Stimulated activated naive CD8-positive, alpha-beta T cell treated with anti-CD3 and anti-CD28 coated beads, Interleukin-15, Interleukin-2, amounts not matched to agents 100 ng/mL and 50 ng/mL, for 24 hours (primary cell): ENCODE results near the gene KRT85.

Experiments used
- H3K27ac Mint-ChIP-seq: one replicate; pipeline ENCODE4 v1.8.0; 2021; ENCODE audit warnings: mild to moderate bottlenecking, mixed read lengths
- H3K27me3 Mint-ChIP-seq: one replicate; pipeline ENCODE4 v1.8.0; 2021; ENCODE audit warnings: mixed read lengths
- H3K36me3 Mint-ChIP-seq: one replicate; pipeline ENCODE4 v1.8.0; 2021; ENCODE audit warnings: low read depth, mixed read lengths
- H3K4me1 Mint-ChIP-seq: one replicate; pipeline ENCODE4 v1.8.0; 2021; ENCODE audit warnings: low read depth, mixed read lengths
- H3K4me3 Mint-ChIP-seq: one replicate; pipeline ENCODE4 v1.8.0; 2021; ENCODE audit warnings: mild to moderate bottlenecking, mixed read lengths
- H3K9me3 Mint-ChIP-seq: one replicate; pipeline ENCODE4 v1.8.0; 2021; ENCODE audit warnings: mixed read lengths

KRT85 gene

DNA sequence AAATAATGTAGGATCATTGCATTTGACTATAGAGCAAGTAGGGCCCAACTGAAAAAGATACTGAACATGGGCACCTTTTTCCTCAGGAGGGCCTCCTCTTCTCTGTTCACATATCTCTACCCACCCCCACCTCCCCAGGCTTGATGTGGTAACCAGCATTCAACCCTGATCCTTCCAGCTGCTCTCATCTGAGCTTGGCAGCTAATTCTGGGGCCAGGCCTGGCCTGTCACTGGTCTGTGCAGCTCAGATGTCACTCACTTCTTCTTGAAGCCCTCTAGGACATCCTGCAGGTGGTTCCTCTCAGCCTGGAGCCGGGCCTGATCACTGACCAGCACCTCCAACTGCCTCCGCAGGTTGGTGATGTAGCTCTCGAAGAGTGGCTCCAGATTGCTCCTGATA is 16.1 kb upstream of the KRT85 start:
- Mint-ChIP-seq H3K9me3 (no peaks in the 10 kb centered on the region), H3K4me1 (peaks cover 12% of the 10 kb centered on the region), H3K4me3 (no peak overlapping the region), H3K27ac (no peak overlapping the region), H3K36me3 (no peaks in the 10 kb centered on the region), H3K27me3 (peaks cover 4% of the 10 kb centered on the region)

DNA sequence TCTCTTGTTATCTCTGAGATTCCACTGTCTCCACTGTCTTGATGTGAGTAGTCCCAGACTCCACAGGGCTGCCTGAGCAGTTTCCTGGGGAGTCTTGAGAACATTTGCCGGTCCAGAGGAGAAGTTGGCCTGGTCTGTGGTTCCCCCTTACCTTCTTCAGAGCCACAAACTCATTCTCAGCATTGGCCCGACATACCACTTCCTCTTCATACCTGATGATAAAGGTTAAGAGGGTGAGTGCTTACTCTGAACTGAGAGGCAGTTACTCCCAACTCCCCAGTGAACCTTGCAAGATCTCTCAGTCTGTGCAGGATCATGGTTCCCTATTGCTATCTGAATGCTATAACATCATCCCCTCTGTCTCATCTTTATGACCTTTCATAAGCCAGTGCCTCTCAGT is 15.6 kb upstream of the KRT85 start:
- Mint-ChIP-seq H3K4me3 (no peak overlapping the region), H3K27ac (no peak overlapping the region), H3K27me3 (peaks cover 4% of the 10 kb centered on the region), H3K4me1 (peaks cover 12% of the 10 kb centered on the region), H3K9me3 (no peaks in the 10 kb centered on the region), H3K36me3 (no peaks in the 10 kb centered on the region)

DNA sequence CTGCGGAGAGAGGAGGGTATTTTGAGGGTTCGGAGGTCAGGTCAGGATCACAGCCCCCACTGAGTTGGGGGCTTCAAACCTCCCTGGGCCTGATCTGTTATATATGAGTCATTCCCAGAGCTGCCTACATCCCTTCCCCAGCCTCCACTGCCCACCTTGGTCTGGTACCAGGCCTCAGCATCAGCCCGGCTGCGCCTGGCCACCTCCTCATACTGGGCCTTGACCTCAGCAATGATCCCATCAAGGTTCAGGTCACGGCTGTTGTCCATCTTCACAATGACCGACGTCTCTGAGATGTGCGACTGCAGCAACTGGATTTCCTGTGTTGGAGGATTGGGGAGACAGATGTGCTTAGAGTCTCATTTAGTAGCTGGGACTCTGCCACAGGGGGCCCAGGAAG is 13.9 kb upstream of the KRT85 start:
- H3K36me3 Mint-ChIP-seq = no peaks in the 10 kb centered on the region
- H3K4me3 Mint-ChIP-seq = no peak overlapping the region
- H3K27ac Mint-ChIP-seq = no peak overlapping the region
- H3K27me3 Mint-ChIP-seq = peaks cover 8% of the 10 kb centered on the region
- H3K4me1 Mint-ChIP-seq = peaks cover 12% of the 10 kb centered on the region
- H3K9me3 Mint-ChIP-seq = no peaks in the 10 kb centered on the region

DNA sequence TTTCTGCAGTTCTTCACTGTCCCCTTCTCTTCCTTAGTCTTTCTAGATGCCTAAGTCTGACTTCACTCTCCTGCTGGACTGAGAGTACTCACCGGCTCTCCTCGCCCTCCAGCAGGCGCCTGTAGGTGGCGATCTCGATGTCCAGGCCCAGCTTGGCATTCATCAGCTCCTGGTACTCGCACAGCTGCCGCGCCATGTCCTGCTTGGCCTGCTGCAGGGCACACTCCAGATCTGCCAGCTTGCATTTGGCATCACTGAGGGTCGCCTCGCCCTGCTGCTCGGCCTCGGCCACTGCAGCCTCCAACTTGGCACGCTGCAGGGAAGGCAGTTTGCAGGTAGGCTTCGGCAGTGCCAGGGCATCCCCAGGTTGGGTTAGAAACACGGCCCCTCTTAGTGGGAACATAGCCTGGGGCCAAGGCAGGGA is 13.0 kb upstream of the KRT85 start:
- Mint-ChIP-seq H3K27ac (no peak overlapping the region), H3K36me3 (no peaks in the 10 kb centered on the region), H3K27me3 (peaks cover 8% of the 10 kb centered on the region), H3K4me3 (no peak overlapping the region), H3K4me1 (peaks cover 12% of the 10 kb centered on the region), H3K9me3 (no peaks in the 10 kb centered on the region)

DNA sequence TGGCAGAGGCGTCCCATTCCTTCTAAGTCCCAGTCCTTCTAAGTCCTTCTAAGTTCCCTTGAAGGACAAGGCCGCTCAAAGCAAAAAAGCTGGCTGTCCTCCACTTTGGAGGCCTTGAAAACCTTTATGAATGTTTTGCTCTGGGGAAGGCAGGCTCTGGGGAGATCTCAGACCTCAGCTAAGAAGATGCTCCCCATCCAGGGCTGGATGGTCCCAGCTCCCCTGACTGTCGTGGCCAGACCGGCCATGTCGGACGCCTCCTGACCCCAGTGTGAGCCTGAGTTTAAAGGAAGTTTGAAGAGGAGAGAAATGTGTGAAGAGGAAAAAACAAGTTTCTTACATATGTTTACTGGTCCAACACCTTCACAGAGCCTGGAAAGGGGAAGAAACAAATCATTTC is 12.3 kb upstream of the KRT85 start:
- Mint-ChIP-seq H3K27me3 (peaks cover 8% of the 10 kb centered on the region), H3K4me3 (no peak overlapping the region), H3K9me3 (no peaks in the 10 kb centered on the region)

DNA sequence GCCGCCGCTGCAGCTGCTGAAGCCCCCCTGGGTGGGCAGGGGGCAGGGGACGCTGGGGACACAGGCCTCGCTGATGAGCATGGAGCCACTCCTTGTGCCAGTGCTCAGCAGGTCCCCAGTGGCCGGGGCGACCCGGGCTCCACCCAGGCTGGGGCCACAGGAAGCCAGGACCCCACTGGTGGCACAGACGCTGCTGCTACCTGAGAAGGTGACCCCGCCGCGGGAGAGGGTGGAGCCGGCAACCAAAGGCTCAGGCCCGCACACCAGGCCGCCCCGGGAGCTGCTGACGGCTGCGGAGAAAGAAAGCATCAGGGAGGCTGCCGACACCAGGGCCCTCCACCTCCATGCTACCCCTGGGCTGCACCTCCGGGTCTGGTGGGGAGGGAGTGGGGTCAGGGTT is 10.8 kb upstream of the KRT85 start:
- Mint-ChIP-seq H3K36me3 (no peaks in the 10 kb centered on the region), H3K4me1 (peaks cover 10% of the 10 kb centered on the region), H3K27me3 (peaks cover 8% of the 10 kb centered on the region), H3K4me3 (no peak overlapping the region), H3K9me3 (peaks cover 4% of the 10 kb centered on the region), H3K27ac (no peak overlapping the region)

More for the DNA sequence above, 12.3 kb upstream of the KRT85 start:
- Mint-ChIP-seq H3K27ac (no peak overlapping the region), H3K36me3 (no peaks in the 10 kb centered on the region), H3K4me1 (peaks cover 12% of the 10 kb centered on the region)

DNA sequence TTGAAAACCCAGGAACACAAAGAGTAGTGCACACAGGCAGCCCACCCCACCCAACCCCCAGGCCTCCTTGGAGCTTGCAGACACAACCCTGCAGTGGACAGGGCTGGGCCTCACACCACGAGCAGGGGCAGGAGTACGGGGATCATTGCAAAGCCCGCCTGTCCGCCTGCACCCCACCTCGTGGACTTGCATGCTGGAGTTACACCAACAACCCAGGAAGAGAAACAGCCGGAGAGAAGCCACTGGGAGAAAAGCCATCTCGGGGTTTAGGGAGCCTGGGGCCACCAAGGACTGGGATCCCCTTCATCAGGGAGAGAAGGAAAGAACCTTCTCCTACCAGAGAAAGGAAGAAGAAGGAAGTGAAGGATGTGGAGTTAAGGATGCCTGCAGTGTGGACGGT is 10.0 kb upstream of the KRT85 start:
- Mint-ChIP-seq H3K4me1 (peaks cover 2% of the 10 kb centered on the region), H3K36me3 (no peaks in the 10 kb centered on the region), H3K4me3 (no peak overlapping the region), H3K9me3 (peaks cover 4% of the 10 kb centered on the region), H3K27ac (no peak overlapping the region), H3K27me3 (peaks cover 8% of the 10 kb centered on the region)

DNA sequence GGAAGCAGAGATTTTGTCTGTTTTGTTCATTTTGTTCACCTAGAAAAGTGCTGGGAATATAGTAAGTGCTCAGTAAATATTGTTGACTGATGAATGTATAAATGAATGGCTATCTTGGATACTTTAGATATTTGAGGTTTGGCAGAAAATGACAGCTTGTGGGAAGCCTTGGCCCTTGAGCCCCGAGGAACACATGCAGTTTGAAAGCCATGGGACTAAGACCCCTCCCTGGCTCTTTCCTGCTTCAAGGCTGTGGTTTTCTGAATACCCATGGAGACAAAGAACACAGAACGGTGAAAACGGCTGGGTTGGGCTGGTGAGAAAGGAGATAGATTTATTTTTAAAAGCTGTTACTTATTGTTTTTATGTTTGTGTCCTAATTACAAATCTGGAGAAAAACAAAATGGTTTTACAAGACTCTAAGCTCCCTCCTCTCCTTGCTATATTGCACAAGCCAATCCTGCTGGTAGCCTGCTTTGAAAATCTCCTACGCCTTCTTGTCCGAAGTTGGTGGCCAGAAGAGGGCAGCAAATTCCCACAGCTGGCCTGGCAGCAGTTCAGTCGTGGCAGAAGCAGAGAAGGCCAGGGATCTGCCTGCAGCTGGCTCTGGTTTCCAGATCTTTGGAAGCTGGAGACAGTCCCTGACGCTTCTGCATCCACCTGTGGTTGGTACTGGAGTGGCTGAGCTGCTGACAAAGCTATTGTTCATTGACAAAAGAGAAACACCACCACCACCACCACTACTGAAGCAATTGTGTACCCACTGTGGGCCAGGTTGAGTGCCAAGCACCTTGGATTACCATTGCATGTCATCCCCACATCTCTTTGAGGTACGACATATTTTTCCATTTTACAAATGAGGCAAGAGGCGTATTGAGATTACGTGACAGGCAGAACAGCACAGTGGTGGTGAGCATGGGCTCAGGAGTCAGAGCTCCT is 5.2 kb upstream of the KRT85 start:
- peaks cover 4% of the 10 kb centered on the region for H3K9me3 Mint-ChIP-seq
- H3K27me3 Mint-ChIP-seq = peaks cover 1% of the 10 kb centered on the region
- no peak overlapping the region for H3K27ac Mint-ChIP-seq
- H3K36me3 Mint-ChIP-seq = no peaks in the 10 kb centered on the region
- H3K4me3 Mint-ChIP-seq = no peak overlapping the region
- no peaks in the 10 kb centered on the region for H3K4me1 Mint-ChIP-seq

DNA sequence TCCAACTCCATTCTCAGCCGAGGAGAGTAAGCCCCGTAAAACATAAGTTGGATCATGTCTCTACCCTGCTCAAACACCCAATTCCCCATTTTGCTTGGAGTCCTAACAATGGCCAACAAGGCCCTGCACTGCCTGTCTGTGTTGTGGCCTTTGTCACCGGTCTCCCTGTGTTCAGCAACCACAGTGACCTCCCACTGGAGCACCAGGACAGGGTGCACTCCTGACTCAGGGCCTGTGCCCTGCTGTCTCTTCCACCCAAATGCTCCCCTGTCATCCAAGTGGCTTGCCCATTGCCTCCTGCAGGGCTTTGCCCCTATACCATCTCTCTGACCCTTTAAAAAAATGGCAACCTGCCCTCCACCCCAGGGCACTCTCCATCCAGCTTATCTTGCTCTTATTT is 4.4 kb upstream of the KRT85 start:
- no peaks in the 10 kb centered on the region for H3K36me3 Mint-ChIP-seq

DNA sequence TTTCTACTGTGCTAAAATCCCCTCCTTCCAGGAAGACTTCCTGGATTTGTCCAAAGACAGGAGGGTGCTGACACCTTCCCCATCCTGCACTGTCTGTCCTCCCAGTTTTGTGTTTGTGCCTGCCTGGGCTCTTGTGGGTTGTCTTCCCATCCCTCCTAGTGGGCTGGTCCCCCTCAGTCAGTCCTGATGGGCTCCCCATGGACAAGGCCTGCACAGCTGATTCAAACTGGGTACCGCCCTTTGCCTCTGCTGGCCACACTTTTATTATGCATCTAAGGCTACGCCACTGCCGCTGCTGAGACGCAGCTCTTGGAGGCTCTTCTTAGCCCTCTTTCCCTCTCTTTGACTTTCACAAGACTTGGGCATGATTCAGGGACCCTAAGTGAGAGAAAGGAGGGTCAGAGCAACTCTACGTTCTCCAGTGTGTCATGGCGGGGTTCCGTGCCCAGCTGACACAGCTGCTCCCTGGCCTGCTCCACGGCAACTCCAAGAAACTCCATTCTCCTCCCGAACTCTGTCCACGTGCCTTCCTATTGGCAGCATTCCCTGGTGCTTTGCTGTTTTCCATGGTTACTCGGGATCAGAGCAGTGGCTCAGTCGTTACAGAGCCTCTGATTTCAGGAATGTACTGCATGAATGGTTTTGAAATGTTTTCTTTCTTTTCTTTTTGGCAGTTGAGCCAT is 3.8 kb upstream of the KRT85 start:
- Mint-ChIP-seq H3K4me3 (no peak overlapping the region), H3K27me3 (no peaks in the 10 kb centered on the region), H3K36me3 (no peaks in the 10 kb centered on the region), H3K9me3 (peaks cover 4% of the 10 kb centered on the region), H3K27ac (no peak overlapping the region), H3K4me1 (no peaks in the 10 kb centered on the region)

More for the DNA sequence above, 4.4 kb upstream of the KRT85 start:
- no peak overlapping the region for H3K27ac Mint-ChIP-seq
- H3K9me3 Mint-ChIP-seq = peaks cover 4% of the 10 kb centered on the region
- H3K4me3 Mint-ChIP-seq = no peak overlapping the region
- no peaks in the 10 kb centered on the region for H3K27me3 Mint-ChIP-seq
- no peaks in the 10 kb centered on the region for H3K4me1 Mint-ChIP-seq

DNA sequence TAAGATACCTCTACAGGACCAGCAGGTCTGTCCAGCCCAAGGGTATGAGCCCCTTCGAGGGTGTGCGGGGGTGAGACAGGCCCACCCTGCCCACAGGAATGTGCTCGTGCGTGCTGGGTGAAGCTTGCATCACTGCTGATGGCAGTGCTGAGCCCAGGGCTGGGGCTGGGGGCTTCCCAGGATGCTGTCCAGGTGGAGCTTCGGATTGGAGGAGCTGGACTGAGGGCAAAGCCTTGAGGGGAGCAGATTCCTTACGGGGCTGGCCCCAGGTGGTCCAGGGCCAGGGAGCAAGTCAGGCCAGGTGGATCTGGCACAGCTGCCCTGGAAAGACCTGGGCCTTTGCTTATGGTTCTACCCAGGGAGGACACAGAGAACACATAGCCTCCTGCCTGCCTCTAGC is 2.5 kb upstream of the KRT85 start:
- Mint-ChIP-seq H3K27ac (no peak overlapping the region), H3K4me3 (no peak overlapping the region), H3K4me1 (no peaks in the 10 kb centered on the region), H3K27me3 (no peaks in the 10 kb centered on the region), H3K36me3 (no peaks in the 10 kb centered on the region), H3K9me3 (peaks cover 4% of the 10 kb centered on the region)

DNA sequence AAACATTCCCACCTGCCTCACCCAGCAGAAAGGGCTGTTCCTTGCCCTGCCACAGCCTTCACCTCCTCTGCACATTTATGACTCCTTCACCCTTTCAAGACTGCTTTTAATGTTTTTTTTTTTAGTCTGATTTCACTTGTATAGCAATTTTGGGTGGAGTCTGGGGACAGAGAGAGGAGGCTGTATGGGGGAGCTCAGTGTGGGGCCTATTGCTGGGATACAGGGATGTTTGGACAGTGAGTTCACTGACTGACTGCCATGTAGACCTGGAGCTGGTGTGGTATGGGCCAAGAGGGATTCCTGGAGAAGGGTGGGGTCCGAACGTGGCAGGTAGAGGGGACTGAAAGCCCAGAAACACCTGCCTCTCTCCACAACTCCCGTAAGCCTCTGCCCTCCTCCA is 1.9 kb upstream of the KRT85 start:
- H3K4me1 Mint-ChIP-seq = no peaks in the 10 kb centered on the region
- H3K36me3 Mint-ChIP-seq = no peaks in the 10 kb centered on the region
- H3K27me3 Mint-ChIP-seq = no peaks in the 10 kb centered on the region
- no peak overlapping the region for H3K27ac Mint-ChIP-seq
- no peak overlapping the region for H3K4me3 Mint-ChIP-seq
- H3K9me3 Mint-ChIP-seq = peaks cover 2% of the 10 kb centered on the region

DNA sequence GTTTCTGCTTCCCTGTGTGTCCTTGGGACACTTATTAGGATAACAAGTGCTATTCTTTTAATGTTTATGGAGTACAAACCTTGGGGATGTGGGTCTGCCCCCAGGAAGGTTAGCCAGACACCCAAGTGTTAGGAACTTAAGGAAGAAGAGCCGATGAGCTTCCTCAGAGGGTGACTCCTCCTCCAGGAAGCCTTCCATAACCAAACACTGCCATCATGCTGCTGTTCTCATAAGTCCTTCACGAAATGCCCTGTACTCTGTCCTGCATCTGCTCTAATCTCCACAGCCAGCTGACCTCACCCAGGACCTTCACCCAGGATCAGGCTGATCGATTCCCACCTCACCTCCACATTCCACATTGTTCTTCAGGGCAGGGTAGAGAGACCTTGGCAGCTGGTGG is 1.2 kb upstream of the KRT85 start:
- H3K9me3 Mint-ChIP-seq = no peaks in the 10 kb centered on the region
- H3K4me1 Mint-ChIP-seq = no peaks in the 10 kb centered on the region
- H3K36me3 Mint-ChIP-seq = no peaks in the 10 kb centered on the region
- no peaks in the 10 kb centered on the region for H3K27me3 Mint-ChIP-seq
- no peak overlapping the region for H3K27ac Mint-ChIP-seq
- no peak overlapping the region for H3K4me3 Mint-ChIP-seq

DNA sequence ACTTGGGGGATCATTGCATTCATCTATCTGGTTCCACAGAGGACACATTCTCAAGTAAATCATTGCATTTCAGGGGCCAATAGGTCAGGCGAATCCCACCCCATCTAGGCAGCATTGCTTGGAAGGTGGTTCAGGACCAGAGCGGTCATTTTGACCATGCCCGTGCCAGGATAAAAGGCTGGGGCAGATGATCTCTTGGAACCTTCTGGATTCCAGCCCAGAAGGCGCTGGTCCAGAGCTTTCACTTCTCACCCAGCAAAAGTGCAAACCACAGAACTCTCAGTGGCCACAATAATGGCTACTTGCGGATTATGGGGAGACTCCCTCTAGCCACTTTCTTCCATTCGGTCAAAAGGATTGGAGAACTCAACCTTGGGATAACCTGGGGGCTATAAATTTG is 595 bp upstream of the KRT85 start:
- no peaks in the 10 kb centered on the region for H3K27me3 Mint-ChIP-seq
- no peak overlapping the region for H3K4me3 Mint-ChIP-seq
- H3K27ac Mint-ChIP-seq = no peak overlapping the region
- H3K4me1 Mint-ChIP-seq = no peaks in the 10 kb centered on the region
- H3K36me3 Mint-ChIP-seq = no peaks in the 10 kb centered on the region
- H3K9me3 Mint-ChIP-seq = no peaks in the 10 kb centered on the region

DNA sequence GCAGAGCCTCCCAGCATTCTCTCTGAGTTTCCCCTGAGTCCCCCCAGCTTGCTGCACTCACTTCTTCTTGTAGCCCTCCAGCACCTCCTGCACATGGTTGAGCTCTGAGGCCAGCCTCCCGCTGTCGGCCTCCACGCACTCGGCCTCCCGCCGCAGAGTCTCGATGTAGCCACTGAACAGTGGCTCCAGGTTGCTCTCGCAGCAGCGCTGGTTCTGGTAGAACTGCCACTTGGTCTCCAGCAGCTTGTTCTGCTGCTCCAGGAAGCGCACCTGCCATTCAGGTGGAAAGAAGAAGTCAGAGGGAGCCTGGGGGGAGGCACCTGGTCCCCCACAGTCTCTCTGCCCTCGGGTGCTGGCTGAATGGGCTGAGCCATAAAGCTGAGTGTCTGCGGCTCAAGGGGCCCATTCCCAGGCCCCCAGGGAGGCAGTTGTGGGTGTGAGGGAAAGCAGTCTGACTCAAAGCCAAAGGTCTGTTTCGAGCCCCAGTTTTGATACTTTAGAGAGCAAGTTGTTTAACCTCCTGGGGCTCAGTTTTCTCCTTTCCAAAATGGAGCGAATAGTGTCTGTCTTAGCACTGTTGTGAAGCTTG is 2.3 kb downstream of the KRT85 start:
- Mint-ChIP-seq H3K27me3 (no peaks in the 10 kb centered on the region), H3K4me3 (no peak overlapping the region), H3K27ac (no peak overlapping the region), H3K9me3 (no peaks in the 10 kb centered on the region), H3K4me1 (no peaks in the 10 kb centered on the region), H3K36me3 (no peaks in the 10 kb centered on the region)
